Stimulated activated CD4-positive, alpha-beta T cell treated with anti-CD3 and anti-CD28 coated beads, Interleukin-4, amount 100 ng/mL, for 24 hours (primary cell): ENCODE data around the gene ZP4.
"Not testable (repeated sequence)": the region's sequence is repeated elsewhere in the genome, so short reads cannot be mapped to it uniquely, and the experiment has no call there.

Experiments
- DNase-seq: peaks from one replicate; pipeline ENCODE4 v3.0.0-alpha.2; 2020

The ZP4 gene

DNA sequence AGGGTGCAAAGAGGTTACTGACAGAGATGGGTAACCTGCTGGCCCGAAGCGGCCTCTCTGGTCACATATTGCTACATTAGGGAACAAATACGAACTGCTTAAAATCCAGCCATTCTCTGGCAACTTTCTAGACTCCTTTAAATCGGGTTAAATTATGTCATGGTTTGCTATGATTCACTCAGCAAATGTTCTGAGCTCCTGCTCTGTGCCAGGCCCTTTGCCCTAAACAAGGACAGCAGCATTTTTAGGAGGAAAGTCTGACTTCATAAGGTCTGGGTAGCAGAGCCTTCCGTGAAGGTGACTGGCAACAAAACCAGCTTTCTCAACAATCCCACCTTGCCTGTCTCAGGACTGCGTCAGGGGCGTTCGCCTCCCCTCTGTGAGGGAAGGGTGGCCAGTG lies 15.4 kb downstream of the ZP4 start:
- no peak for DNase-seq

DNA sequence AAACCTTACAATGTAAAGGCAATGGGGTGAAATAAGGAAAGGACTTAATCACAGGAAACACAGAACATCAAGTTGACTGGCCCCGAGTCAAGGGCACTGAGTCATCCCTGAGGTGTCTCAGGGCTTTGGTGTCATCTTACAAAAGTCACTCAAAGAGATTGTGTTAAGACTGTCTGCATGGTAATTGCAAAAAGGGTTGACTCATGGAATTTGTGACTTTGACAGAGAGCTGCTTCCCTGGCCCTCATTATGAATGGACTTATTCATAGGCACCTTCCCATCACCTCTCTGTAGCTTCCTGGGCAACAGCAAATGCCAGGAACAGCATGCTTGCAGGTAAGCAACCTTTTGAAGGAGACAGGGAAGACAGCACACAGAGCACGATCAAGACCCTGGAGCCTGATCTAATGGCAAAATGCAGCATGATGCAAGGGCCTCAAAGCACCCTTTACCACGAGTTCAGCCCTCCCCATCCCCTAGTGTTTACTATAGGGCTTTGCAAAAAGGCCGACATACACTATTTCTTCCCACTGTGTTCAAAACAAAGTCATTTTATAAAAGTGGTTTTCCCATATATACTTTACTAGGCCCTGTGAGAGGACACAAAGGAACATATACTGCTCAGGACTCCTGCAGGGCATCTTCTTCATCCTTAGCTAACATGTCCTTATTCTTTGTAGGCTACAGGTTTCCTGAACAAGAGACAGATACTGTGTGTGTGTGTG lies 17.1 kb downstream of the ZP4 start:
- DNase-seq, result no peak

DNA sequence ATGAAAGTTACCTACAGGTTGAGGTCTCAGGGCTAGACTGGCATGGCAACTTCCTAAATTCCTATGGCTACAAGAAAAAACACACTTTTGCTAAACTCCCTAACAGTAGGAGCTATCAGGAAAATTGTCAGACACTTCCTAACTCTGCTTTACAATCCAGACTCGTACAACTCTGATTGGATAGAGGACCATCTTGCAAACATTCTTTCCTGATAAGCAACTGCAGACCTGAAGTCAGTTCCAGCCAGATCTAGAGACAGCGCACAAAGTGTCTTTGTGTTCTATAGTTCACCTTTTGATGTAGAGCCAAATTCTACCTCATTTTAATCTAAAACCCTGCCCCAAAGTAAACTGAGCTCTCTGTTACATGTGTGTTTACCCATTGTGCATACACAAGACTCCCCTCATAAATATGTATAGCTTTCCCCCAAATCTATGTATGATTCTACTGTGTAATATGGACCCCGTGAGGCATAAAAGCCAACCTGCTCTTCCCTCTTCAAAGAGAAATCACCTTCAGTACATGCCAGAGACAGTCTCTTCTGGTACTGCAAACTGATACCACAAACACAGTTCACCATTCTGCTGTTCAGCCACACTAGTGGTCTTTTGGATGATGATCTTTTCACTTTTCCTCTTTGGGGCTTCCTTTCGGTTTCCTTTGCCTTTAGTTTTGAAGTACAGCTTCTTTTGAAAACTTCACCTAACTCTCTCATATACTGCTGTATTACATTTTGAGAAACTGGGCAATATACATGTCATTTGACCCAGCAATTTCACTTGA lies 21.7 kb downstream of the ZP4 start:
- no peak for DNase-seq

DNA sequence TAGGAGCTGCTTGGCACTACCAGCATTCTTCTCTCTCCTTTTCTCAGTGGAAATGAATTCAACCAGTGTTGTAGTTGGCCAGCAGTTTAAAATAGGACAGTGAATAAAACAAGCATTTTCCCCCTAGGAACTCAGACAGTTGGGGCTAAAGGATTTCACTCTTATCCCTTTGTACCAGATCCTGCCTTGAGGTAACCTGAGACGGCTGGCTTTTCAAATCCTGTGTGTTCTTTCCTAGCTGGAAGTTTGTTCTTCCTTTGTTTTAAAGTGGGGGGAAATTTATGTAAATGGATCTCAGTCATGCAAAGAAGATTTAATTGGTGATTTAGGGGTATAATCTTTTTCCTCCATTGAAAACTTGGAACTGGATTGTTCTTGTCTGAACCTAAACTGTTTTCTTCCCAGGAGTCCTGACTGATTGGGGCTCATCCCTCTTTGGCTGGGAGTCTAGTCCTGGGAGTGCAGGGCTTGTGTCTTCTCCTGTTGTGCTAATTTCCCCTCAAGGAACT lies 23.3 kb downstream of the ZP4 start:
- no peak for DNase-seq

DNA sequence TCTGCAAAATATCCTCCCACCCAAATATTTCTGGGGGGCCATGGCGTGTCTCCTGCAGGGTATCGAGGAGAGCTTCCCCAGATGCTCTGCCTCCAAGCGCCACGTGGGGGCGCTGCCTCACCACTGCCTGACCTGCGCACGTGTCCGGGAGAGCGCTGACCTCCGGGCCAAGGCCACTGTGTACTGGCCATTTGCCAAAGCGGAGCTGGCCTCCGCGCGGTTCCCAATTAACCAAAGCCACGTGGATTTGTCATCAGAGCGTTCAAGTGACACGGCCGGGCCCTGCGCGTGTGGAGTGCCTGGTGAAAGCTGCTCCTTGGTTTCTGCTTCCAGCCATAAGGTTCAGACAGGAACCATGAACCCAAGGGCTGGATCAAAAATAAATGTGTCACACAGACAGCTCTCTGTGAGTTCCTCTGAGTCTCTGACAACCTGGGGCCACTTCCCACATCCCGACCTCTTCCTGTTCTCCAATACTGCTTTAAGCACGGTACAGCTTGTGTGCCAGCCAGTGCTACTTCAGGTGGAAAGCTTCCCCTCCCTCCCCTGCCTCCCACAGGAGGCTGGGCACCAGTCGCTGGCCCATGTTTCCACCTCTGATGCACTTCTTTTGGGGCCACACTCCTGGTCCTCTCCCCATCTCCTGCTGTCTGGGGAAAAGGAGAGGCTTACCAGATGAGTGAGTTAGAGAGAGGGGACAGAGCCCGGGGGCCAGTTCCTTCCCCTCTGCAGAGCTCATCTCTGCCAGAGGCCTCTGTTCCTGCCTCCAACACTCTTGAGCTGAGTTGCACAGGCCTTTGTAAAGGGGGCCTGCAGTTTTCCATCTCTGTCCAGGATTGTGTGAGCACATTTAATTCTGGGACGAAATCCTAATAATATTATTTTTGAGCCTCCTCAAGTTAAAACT lies 26.1 kb downstream of the ZP4 start:
- peak; percentile 4 for DNase-seq

DNA sequence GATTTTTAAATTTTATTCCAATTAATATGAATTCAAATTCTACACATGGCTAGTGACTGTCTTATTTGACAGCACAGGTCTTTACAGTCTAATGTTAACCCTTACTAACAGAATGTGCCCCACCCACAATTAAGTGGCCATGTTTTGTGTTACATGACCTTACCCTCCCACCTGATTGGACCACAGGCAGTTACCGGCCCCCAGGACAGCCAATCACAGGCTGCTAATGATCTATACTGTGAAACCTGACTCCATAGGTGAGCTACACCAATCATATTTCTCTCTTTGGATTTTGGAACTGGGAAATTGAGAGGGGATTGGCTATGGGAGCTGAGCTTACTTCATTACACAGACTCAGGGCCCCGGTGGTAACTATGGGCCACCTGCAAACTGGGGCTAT lies 27.5 kb downstream of the ZP4 start:
- DNase-seq, result no peak

DNA sequence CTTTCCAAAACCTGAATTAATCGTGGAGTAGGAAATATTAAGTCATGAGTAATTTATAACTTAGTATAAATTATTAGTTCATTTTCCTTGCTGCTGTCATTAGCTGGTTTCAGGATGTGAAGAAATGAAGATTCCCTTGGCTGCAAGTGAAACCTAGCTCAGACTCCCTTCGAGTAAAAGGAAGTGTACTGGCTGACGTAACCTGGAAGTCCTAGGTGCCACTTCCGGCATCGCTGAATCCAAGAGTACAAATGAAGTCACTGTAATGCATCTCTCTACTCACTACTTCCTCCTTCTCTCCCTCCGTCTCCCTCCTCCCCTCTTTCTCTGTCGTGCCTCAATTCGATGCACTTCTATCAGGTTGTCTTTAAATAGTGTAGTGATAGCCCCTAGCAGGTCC lies 28.8 kb downstream of the ZP4 start:
- DNase-seq, result no peak

DNA sequence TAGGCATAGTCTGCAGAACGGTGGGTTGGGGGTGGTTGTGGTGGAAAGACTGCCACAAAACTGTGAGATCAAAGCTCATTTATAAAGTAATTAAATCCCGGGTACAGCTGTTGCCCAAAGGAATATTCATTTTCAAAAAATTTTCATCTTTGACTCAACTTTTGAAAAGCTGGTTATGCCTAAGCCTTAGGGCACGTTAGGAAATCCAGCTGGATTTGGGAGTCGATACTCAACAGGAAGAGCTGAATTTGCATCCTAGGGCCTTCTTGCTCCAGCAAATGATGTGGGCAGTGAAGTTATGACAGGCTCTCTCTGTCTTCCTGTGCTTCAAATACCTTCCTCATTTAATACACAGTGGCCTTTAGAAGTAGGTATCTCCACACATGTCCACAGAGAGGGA lies 31.7 kb downstream of the ZP4 start:
- DNase-seq, result no peak

DNA sequence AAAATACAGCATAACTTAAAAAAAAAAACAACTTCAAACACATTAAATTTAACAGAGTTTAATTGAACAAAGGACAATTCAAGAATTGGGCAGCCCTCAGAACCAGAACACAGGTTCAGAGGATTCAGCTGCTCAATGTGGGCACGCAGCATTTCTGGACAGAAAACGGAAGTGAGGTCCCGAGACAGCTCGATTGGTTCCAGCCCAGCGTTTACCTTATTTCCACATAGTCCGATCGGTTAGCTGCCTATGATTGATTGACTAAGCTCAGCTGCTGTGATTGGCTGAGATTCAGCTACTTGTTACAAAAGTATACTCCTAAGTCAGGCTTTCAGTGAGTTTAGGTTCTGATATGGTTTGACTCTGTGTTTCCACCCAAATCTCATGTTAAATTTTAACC lies 33.3 kb downstream of the ZP4 start:
- no peak for DNase-seq

DNA sequence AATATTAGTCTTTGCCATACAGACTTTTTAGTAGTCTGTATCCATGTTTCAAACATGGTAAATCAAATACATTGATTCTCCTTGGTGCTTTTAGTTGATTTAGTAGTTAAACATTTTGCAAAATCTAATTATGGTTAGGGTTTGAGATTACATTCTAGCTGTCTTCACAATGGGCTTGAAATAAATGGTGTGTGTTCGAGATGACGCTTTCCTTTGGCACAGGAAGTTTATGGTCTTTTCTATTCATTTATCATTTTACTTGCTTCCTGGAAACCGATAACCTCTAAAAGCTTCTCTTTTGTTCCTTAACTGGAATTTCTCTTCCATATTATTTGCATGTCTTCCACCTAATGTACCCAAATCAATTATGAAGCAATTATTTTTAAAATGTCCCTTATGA lies 38.4 kb downstream of the ZP4 start:
- no peak for DNase-seq

DNA sequence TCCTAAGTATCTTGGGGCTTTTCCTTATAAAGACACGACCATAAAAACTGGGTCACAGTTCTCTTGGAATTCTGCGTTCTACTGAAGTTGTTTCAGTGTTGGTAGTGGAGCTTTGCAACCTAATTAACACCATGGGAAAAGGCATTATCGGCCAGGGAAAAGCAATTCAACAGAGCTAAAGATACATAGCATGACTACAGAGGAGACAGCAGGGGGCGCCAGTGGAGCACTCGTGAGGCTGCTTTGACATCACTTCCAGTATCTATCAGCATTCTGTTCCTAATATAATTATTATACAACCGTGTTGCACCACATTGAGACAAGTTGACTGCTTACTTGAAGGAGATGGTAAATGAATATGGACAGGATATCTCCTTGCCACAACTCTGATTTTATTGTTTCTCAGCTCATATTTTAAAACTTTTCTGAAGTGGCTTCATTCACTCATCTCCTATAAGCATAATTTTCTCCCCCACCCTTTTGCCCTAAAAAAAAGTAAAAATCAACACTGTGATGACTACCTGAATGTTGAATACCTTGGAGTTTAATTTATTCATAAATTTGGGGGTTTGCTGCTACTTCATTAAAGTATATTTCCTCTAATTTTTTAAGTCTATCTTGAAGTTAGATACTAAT lies 39.4 kb downstream of the ZP4 start:
- DNase-seq, result no peak

DNA sequence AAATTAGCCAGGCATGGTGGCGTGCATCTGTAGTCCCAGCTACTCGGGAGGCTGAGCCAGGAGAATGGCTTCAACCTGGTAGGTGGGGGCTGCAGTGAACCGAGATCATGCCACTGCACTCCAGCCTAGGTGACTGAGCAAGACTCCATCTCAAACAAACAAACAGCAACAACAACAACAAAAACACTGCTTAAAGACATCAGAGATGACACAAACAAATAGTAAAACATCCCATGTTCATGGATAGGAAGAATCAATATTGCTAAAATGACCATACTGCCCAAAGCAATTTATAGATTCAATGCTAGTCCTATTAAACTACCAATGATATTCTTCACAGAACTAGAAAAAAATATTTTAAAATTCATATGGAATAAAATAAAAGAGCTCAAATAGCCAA lies 47.2 kb downstream of the ZP4 start:
- DNase-seq, result not testable (repeated sequence)

DNA sequence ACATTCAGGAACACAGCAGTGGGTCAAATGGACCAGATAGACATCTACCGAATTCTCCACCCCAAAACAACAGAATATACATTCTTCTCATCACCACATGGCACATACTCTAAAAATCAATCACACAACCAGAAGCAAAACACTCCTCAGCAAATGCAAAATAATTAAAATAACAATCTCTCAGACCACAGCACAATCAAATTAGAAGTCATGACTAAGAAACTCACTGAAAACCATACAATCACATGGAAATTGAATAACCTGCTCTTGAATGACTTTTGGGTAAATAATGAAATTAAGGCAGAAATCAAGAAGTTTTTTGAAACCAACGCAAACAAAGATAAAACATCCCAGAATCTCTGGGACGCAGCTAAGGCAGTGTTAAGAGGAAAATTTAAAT lies 49.2 kb downstream of the ZP4 start:
- no peak for DNase-seq

DNA sequence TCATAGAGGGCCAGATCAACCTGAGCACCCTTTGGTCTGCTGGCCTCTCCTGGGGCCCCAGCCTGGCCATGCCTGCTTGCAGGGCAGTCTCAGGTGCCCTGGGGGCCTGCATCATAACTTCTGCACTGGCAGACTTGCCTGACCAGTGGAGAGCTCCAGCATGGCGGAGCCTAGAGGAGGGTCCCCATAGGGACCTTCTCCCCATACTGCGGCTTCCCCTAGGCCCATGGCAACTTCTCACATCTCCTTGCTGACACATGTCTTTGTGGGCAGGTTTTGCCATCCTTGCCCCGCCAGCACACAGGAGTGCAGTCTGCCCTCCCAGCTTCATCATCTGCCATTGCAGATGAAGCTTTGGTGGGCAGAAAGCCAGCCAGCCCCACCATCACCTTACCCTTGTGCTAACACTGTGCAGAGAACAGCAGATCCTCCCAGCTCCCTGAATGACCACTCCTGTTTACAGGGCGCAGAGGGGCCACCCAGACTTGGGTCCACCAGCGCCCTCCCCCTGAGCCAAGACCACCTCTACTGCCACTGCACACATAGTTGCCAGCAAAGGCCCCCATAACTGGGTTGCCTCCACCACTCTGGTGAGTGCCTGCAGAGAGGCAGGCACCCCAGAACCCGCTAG lies 51.7 kb downstream of the ZP4 start:
- no peak for DNase-seq

DNA sequence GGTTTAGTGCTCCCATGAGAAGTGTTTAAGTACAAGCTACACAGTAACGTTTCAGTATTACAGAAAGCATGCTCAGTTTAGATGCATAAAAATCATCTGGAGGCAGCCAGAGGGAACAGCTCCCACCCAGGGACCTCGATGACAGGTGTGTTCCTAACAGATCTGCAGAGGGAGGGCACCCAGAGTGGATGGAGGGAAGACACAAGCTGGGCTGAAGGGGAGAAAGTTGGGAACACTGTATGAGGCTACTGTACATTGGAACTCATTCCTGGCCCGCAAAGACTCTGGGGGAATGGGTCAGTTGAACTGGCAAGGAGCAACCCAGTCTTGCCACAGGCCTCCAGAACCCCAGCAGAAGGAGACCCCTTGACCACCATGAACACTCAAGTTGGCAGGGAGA lies 52.4 kb downstream of the ZP4 start:
- no peak for DNase-seq

DNA sequence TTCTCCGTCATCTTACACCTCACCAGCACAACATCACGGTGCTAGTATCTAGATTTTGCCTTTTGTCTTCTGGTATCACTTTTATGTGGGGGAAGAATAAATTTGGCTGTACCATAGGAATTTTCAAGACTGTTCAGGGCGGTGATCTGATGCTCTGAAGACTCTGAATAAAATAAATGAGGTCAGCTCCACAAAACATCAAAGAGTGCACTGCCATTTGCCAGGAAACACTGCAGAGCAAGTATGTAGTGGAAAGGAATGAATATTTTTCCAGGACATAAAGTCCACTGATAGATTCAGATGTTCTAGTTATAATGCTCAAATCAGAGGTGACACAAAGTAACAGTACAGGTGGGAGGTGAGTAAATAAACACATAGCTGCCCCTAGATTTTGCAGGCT lies 56.3 kb downstream of the ZP4 start:
- DNase-seq, result no peak

DNA sequence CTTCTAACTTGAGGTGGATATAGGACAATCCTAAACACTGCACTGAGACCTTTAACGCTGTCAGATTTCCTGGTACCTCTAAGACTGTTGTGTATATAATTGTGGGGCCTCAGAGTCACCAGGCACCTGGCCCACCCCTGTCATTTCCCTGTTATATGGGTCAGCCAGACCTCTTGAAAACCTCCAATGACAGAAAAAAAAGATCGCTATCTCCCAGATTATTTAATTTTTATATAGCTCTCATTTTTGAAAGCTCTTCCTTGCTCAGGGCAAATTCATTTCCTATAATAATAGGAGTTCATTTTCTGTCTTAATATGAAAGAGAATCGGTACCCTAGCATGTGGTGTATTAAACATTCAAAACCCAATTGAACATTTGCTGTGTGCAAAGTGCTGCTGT lies 56.7 kb downstream of the ZP4 start:
- no peak for DNase-seq

DNA sequence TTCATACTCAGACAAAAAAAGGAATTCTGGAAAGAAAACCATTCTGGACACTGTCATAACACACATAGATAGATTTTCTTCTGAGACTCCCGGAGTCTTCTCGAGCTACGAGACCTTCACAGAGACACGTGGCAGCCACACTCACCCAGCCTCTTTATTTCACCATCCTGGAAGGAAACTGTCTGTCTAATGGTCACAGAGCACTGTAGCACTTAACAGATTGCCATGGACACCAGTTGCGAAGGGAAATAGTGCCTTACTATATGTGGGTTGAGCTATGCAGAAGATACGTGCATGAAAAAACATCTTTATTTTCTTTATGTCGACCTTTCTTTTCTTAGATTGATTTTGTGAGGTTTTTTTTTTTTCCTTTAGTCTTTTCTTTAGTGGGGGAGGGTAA lies 57.9 kb downstream of the ZP4 start:
- DNase-seq, result no peak
